Stimulated activated CD8-positive, alpha-beta memory T cell treated with anti-CD3 and anti-CD28 coated beads, Interleukin-4, amount 100 ng/mL, for 4 hours (primary cell): Measurements from ENCODE around the gene ZKSCAN7.
A peak's percentile ranks its signal among the peaks of the same experiment; 100 is the strongest.
"Not testable (repeated sequence)": the region's sequence is repeated elsewhere in the genome, so short reads cannot be mapped to it uniquely, and the experiment has no call there.

Source experiments
- DNase-seq, 2 donors: peaks; one replicate each; pipeline ENCODE4 v3.0.0-alpha.2; 2020; ENCODE audit warnings: low read depth in 2 of 2, low spot score in 1 of 2

The ZKSCAN7 gene

DNA sequence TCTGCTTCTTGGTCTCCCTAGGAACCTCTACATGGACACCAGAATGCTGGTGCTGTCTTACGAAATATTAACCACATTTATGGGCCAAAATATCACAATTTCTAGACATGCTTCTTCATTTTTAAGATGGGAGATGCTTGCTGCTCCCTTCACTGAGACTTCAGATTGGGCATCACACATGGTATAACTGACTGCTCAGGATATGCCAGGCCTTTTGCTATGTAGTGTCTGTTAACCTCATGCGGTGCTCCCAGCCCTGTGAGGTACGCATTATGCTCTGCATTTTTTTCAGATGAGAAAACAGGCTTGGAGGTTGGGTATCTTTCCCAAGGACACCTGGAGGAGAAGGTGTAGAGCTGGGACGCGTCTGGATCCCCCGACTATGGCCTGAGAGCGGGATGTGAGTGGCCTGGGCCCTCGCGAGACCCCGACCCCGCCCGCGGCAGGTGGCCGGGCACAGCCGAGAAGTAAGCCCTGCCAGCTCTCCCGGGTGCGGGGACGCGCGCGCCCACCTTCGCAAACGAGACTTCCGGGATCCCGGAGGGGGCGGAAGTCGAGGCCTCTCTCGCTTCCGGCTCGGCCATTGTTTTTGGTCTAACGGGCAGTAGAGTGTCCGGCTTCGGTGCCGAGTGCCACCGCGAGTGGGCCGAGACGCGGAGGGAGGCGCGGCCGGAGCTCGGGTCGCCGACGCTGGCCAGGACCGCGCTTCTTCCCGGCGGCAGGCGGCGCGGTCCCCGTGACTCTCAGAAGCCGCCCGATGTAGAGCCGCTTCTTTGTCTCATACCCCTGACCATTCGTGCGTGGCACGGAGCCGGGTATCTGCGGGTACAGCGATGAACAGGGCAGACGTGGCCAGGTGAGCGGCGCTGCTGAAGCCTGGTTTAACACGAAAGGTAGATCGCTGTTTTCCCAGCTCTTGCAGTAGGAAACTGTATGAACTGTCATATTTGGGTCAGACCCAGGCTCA, at the start of gene ZKSCAN7:
Gene ZKSCAN7 (plus strand): TSS at position 568 of the 967 bp plus-strand sequence. CDS start 1,855 bp downstream, outside the sequence.
- peak; percentile 28 to 35 for DNase-seq

DNA sequence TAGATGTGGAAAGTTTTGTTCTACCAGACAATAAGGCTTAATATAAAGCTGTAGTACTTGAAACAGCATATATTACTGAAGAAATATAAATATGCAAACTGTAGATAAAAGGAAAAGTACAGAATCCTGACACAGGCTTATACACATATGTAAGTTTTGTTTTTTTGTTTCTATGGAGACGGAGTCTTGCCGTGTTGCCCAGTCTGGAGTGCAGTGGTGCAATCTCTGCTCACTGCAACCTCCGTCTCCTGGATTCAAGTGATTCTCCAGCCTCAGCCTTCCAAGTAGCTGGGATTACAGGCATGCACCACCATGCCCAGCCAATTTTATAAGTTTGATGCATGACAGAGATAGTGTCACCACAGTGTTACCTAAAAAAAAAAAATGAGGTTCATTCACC, 48.4 kb upstream of the ZKSCAN7 start:
- DNase-seq: no peak

DNA sequence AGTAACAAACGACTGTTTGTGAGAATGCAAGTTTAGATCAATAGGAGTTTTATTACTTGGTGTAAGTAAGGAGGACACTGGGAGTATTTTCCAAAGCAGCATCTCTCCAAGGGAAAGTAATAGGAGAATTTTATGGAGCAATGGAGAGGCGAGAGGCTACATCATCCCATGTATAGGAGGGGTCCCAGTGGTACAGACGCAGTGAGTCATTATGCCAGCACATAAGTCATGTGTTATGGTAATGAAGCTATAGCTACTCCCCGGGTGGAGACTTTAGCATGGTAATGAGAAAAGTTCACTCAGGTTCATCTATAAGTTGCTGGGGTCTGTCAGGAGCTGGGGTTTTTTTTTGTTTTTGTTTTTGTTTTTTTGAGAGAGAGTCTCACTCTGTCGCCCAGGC, 48.0 kb upstream of the ZKSCAN7 start:
- no peak for DNase-seq

DNA sequence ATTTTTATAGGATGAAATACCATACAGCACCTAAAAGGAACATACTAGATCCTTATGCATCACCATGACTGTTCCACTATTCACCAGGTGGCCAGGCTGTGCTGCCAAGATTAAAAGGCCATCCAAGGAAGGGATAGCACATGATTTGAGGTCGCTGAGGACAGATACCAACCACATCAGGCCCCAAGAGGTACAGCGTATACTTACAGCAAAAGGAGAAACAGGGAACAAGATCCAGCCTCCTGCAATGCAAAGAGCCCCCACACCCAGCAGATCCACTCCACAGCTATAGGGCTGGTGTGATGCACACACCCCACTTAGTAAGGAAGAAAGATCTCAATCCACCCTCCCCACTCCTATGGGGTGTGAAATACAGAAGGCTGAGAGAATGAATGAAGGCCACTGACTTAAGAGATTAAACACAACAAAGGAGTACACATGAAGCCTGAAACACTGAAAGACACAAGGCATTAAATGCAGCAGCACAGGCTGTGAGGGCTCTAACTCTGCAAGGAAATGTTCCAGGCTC, 45.5 kb upstream of the ZKSCAN7 start:
- DNase-seq: no peak

DNA sequence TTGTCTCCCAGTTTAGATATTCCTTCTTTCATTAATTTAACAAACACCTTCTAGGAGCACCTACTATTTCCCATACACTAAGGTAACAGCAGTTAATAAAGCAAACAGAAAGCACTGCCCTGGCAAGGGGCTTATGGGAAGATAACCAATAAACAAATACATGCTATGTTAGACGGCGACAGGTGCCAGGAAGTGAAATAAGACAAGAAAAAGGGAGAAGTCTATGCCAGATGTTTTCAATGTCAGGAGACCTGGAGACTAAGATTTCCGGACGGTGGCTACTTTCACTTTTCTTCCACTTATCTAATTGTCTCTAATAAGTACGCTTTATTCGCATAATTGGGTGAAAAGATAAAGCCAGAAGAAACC, 45.0 kb upstream of the ZKSCAN7 start:
- DNase-seq: no peak

DNA sequence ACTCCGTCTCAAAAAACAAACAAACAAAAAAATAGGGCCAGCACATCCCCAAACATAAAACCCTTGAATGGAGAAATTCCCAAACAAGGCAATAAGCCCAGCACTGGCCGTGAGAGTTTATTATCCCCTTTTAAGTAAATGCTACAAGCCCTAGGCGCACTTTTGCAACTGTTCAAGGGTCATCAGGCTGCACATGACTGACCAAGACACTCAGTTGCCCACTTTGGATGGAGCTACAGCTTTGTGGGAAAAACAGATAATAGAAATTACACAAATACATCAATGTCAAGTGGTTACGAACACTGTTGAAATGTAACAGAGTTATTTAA, 43.8 kb upstream of the ZKSCAN7 start:
- DNase-seq: no peak

DNA sequence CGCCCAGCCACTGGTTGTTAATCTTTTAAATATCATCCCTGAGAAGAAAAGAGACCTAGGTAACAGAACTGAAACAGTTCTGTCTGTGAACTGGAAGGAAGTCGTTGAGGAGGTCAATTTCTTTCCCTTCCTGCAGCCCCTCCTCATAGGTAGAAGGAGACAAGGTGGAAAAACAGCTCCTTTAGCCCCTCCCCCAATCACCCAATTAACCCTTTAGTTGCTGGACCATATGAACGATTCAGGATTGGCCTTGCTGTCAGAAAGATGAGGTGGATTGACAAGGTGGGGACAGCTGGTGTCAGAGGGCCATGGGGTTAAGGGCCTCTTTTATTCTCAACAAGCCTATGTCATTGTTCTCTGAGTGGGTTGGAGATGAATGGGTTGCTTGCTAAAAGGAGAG, 41.5 kb upstream of the ZKSCAN7 start:
- DNase-seq: no peak

DNA sequence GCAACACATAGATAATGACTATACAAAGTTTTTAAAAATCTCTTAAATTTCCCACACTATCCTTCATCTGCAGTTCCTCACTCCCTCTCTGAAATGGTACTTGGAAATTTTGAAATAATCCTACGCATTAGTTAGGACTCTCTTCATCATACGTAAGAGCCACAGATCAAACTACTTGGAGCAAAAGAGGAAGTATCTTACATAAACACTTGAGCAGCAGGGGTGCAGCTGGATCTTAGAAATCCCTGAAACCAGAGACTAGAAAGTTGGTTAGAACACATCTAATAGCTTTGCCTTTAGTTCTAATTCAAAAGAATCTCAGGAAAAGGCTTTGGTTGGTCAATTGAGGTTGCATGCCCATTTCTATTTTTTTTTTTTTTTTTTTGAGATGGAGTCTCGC, 38.8 kb upstream of the ZKSCAN7 start:
- DNase-seq: no peak

DNA sequence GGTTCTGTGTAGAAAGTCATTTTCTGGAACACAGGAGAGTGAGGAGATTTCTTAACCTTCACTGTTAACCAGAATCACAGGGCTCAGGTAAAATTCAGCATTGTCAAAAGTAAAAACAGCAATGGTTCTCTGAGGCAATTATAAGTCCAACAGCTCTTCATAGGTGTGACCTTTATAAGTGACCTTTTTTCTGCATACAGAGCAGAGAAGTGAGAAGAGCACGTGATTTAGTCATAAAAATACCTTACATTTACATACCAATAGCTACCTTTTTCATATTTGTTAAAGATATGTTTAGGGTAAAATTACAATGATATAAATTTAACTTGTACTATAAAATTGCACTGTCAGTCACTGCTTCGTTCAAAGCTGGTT, 36.2 kb upstream of the ZKSCAN7 start:
- no peak for DNase-seq

DNA sequence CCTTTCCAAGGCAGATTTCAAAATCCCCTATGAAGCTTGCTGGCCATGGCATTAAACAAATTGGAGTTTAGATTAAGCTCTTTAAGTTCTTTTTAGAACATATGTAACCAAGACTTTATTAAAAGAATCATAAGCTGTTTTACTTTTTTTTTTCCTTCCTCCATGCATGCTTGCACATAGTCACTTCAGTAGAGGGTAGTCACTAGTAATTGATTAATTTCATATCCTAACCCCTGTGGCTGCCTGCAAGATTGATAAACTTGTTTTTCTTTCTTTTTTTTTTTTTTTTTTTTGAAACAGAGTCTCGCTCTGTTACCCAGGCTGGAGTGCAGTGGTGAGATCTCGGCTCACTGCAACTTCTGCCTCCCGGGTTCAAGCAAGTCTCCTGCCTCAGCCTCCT, 33.3 kb upstream of the ZKSCAN7 start:
- no peak for DNase-seq

DNA sequence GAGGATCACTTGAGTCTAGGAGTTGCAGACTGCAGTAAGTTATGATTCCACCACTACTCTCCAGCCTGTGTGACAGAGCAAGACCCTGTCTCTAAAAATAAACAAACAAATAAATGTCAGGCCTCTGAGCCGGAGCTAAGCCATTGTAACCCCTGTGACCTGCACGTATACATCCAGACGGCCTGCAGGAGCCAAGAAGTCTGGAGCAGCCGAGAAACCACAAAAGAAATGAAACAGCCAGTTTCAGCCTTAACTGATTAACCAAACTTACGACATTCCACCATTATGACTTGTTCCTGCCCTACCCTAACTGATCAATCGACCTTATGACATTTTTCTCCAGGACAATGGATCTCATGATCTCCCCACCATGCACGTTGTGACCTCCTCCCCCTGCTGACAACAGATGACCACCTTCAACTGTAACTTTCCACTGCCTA, 32.5 kb upstream of the ZKSCAN7 start:
- no peak for DNase-seq

DNA sequence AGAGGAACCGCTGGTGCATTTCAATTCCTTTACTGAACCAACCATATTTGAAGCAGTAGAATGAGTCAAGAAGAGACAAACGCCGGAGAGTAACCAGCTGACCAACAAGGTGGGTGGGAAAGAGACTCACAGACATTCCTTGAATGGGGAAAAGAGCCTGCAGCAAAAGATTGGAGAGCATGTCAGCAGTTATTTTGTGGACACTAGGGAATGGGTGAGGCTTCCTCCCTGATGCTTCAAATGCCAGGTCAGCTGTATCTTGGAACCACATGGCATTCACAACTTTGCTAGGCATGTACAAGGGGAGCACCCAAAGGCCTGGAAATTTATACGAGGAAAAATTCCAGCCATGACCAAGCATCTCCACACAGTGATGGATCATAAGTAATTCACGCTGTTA, 29.9 kb upstream of the ZKSCAN7 start:
- no peak for DNase-seq

DNA sequence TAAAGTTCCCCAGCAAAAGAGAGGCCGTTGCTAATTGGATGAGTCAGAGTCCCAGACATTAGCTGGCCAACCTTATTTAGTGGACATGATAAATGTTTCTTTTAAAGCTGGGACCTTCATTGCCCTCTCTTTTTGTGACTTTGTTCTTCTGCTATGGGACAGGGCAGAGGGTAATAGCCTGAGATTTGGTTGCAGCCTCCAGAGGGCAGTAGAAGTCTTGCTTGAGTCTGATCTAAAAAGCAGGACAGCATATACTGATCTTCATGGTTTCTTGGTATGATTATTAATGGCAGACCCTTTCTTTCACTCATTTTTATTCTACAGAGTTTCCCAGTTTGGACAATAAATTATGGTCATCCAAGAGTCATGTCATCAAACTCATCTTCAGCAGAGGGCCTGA, 25.1 kb upstream of the ZKSCAN7 start:
- no peak for DNase-seq

DNA sequence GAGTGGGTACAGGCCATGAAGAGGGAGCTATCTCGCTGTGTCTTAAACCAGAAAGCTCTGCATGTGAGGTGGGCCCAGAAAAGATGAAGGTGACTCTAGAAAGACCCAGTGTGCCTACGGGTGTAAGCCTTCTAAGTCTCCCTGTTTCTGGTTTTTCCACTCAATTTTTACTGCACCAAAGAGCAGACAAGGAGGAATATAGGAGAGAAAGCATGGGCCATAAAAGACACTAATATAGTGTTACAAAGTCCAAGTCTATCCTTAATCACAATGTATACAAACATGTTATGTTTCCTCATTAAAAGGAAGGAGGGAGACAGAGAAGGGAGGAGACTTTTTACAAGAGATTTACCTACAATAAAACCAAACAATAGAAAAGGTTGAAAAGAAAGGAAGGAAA, 24.1 kb upstream of the ZKSCAN7 start:
- DNase-seq: no peak

DNA sequence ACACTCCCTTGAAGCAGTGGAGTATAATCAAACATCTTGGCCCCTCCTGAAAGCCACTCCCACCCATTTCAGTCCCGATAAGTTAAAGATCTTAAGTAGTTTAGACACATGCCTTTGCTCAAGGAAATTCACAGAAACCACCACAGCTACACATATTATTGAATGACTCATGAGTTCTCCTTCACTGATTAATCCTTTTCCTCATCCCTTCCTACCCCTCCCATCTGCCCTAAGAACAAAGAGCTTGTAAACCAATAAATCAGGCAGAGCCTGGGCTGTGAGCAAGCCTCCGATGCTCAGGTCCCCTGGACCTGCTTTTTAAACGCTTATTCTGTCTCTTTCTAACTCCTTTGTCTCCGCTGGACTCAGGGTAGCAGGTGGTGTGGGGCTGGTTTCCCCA, 20.3 kb upstream of the ZKSCAN7 start:
- DNase-seq: not testable (repeated sequence)

DNA sequence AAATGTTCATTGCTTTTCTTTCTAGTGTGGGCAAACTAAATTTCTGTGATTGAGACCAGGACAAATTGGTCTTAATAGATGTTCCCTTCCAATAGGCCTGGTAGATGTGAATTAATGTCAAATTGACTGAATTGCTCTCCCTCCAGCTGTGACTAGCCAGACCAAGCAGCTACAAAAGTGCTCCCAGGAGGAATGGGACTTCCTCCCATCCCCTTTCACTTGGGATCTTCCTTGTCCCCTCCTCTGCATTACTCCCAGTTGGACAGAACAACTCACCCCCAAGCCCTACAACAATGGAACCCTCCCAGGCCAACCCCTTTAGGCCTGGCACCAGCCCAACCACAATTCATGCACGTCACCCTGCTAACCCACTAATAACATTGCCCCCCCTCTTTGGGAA, 19.6 kb upstream of the ZKSCAN7 start:
- DNase-seq: no peak

DNA sequence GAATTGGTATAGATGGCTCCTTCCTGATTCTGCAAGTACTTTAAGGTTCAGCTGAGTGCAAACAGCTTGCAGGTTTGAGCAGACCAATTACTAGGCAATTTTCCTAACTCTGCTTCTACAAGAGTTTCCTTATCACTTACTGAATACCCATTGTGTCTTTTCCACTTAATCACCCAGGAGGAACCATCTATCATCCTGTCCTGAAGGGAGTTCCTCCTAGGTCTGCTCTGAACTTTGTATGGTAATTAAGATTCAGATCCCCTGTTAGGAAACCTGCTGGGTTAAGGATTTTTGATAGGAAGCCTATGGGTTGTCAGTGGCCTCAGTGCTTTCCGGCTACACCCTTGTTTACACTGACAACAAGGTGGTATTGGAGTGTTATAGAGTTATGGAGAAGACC, 10.2 kb upstream of the ZKSCAN7 start:
- not testable (repeated sequence) for DNase-seq

DNA sequence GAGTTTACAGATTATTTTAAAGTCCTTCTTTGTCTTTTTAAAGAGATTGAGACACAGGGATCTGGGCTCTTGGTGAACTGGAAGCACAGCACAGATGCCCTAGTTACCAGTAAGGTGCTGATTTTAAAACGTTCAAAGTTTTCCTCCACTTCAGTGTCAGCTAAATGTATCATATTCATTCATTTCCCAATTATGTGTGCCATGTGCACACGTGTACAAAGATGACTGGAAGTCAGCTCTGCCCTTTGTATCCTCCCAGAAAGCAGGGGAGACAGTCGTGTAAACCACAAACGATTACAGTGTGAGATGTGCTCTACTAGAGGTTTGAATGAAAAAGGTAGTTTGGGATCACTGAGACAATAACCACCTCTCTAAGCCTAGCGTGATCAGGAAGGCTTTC, 730 bp downstream of the ZKSCAN7 start:
- no peak for DNase-seq

DNA sequence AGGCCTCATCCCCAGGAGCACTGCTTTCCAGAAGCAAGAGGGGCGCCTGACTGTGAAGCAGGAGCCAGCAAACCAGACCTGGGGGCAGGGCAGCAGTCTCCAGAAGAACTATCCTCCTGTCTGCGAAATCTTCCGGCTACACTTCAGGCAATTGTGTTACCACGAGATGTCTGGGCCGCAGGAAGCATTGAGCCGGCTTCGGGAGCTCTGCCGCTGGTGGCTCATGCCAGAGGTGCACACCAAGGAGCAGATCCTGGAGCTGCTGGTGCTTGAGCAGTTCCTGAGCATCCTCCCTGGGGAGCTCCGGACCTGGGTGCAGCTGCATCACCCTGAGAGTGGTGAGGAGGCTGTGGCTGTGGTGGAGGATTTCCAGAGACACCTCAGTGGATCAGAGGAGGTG, 2.1 kb downstream of the ZKSCAN7 start:
- no peak for DNase-seq

DNA sequence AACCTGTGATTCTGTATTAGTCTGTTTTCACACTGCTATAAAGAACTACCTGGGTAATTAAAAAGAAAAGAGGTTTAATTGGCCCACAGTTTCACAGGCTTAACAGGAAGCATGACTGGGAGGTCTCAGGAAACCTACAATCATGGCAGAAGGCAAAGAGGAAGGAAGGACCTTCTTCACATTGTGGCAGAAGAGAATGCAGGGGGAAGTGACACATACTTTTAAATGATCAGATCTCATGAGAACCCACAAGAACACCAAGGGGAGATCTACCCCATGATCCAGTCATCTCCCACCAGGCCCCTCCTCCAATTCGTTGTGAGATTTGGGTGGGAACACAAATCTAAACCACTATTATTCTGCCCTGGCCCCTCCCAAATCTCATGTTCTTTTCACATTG, 6.1 kb downstream of the ZKSCAN7 start:
- no peak for DNase-seq

DNA sequence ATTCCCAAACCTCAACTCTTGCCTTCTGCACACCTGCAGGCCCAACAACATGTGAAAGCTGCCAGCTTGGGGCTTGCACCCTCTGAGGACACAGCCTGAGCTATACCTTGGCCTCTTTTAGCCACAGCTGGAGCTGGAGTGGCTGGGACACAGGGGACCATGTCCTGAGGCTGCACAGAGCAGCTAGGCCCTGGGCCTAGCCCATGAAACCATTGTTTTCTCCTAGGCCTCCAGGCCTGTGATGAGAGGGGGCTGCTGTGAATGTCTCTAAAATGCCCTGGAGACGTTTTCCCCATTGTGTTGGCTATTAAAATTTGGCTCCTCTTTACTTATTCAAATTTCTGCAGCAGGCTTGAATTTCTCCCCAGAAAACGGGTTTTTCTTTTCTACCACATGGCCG, 7.2 kb downstream of the ZKSCAN7 start:
- no peak for DNase-seq

DNA sequence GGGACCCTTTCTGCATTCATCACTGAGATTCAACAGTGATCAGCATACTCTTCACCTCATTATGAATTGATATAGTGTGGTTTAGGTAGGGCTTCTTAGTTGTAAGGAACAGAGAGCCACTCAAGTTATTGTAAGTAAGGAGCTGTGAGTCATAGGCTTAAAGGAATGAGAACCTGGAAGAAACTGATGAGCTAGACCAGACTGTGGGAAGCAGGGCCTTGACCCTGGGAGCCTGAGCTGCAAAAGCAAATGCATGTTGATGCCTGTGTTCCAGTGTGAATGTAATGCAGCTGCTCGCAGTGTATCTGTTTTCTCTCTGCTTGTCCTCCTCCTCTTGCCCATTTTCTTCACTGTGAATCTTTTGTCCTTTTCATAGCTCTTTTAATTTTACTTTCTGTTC, 13.6 kb downstream of the ZKSCAN7 start:
- DNase-seq: no peak

DNA sequence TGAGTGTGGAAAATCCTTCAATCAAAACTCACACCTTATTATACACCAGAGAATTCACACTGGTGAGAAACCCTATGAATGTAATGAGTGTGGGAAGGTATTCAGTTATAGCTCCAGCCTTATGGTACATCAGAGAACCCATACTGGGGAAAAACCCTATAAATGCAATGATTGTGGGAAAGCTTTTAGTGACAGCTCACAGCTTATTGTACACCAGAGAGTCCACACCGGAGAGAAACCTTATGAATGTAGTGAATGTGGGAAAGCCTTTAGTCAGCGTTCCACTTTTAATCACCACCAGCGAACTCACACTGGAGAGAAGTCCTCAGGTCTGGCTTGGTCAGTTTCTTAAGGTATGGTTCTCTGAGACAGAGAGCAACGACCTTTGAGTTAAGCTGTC, 16.0 kb downstream of the ZKSCAN7 start:
- no peak for DNase-seq
